ENCODE data around the gene GRB2.
"Not testable (repeated sequence)": the region's sequence is repeated elsewhere in the genome, so short reads cannot be mapped to it uniquely, and the experiment has no call there.

Gene GRB2

DNA sequence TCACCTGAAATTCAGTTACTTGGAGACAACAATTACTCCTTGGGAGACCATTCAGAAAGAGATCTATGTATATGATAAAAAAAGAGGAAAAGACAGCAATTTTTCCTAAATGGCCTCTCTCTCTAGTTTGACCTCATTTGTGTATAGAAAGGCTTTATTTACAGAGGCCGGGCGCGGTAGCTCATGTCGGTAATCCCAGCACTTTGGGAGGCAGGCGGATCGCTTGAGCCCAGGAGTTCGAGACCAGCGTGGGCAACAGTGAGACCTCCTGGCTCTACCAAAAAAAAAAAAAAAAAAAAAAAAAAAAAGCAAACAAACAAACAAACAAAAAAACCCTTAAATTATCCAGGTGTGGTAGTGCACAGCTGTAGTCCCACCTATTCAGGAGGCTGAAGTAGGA lies 20.7 kb downstream of the GRB2 start:
- DNase-seq, result no peak

DNA sequence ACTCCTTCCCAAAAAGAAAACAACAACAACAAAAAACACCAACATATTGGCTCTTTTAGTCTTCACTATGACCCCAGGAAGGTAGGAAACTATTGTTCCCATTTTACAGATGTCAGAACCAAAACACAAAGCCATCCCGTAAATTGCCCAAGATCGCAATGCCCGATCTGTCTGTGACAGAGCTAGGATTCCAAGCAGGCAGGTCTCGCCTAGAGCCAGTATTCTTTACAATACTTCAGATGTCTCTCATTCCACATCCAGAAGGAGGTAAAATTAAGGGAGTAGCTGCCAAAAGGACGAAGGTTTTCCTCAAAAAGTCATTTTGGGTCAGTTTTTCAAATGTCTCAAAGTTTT lies 21.7 kb downstream of the GRB2 start:
- no peak for DNase-seq

DNA sequence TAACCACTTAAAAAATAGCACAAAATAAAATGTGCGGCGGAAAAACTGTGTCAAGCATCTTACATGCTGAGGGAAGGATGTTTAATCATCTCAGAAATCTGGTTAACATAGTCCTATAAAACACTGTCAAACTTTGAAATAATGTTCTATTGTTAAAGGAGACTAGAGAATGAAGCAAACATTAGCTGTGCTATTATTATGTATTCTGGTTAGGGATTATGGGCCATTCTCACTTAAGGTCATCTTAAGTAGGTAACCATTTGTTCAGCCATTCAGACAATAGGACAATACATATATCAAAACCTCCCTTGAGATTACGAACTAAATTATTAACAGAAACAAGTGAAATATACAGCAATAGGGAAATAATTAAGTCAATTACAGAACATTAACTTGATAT lies 24.7 kb downstream of the GRB2 start:
- no peak for DNase-seq

DNA sequence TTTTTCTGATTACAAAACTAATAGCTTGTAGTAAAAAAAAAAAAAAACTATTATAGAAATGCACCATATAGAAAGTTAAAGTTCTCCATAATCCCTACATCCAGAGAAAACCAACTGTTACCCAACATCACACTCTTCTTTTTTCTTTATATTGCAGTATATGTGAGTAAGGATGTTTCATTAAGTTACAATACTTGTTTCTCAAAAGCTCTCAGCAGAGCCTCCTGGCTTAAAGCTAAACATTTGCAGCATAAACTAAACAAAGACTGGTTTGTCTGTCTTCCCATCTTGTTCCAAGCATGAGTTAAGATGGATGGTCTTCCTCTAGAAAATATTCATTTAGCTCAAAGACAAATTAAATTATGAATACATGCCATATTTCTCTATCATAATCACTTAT lies 25.2 kb downstream of the GRB2 start:
- DNase-seq, result no peak

DNA sequence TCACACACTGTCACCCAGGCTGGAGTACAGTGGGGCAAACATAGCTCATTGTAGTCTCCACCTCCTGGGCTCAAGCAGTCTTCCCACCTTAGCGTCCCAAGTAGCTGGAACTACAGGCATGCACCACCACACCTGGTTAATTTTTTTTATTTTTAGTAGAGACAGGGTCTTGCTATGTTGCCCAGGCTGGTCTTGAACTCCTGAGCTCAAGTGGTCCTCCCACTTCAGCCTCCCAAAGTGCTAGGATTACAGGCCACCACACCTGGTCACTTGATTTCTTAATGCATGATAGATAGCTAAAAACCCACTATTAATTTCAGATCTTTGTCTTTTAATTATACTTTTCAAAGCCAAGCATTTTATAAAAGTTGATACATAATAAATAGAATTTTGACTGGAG lies 26.1 kb downstream of the GRB2 start:
- not testable (repeated sequence) for DNase-seq

DNA sequence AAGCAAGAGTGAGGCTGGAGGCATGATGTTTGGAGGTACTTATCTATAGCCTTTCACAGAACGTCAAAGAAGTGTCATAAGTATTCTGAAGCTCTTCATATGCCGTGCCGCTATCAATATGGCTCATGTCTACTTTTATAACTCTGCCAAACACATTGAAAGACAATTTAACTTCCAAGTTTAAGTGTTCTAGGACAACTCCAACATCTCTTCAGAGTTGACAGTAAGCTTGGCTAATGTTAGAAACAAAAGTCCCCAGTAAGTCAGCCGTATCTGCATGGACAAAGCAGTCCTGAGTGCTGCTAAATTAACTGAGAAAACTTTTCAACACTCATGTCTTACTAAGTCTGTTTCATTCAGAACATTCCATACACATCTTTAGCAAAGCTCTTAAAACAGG lies 32.2 kb downstream of the GRB2 start:
- DNase-seq, result no peak

DNA sequence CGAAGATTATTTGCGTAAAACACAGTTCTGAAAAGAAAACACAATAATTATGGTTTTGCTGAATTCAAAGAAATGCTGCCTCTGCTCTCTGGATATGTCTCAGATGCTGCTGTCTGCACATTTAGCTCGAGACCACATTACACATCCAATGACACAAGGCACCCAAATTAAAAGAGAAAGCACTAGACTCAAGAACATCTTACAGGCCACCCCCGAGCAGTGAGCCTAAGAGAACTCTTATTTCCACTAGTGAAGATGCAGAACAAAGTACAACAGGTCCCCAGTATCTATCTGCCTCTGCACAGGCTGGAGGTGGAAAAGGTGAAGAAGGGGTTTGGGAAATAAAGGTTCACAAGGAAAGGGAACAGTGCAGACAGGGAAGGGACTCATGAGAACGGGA lies 33.5 kb downstream of the GRB2 start:
- DNase-seq, result no peak

DNA sequence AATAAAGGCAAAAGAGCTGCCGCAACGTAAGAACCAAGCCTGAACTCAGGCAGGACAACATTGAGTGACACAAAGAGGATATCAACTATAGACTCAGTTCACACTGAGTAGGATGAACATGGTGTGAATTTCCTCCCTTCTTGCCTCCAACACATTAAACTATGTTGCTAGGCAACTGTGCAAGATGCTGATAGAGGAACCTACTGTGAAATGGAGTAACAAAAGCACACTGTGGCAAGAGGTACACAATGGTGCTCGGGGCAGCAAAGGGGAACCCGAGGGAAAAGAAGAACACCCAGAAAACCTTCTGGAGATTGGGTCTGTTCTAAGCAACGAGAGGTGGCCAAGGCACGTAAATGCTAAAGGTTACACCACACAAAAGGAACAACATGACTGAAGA lies 34.1 kb downstream of the GRB2 start:
- peak; percentile 66 for DNase-seq

DNA sequence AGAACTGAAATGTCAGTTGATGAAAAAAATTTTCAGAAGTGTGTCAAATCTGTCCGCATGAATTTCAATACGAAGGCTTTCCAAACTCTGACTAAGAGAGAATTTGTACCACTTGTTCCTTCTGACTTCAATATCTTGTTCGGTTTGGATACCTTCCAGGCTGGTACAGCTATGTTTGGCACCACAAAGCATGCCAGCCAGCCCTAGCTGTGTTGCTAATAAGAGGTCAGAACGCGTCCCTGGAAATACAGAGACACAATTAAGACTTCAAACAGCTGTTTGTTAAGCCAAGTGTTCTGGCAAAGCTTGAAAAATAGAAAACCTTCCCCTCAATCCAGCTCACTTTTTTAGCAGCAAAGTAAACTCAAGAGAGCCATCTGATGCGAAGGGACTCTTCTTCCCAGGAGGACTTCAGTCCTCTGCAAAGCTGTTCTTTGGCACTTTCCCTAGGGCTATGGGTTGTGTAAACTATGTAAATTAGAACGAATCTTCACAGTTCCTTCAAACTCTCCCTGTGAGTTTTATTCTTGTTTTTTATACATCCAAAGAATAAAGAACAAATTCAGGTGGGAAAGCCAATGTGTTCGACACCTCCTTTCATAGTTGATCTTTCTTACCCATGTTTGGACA lies 35.1 kb downstream of the GRB2 start:
- no peak for DNase-seq

DNA sequence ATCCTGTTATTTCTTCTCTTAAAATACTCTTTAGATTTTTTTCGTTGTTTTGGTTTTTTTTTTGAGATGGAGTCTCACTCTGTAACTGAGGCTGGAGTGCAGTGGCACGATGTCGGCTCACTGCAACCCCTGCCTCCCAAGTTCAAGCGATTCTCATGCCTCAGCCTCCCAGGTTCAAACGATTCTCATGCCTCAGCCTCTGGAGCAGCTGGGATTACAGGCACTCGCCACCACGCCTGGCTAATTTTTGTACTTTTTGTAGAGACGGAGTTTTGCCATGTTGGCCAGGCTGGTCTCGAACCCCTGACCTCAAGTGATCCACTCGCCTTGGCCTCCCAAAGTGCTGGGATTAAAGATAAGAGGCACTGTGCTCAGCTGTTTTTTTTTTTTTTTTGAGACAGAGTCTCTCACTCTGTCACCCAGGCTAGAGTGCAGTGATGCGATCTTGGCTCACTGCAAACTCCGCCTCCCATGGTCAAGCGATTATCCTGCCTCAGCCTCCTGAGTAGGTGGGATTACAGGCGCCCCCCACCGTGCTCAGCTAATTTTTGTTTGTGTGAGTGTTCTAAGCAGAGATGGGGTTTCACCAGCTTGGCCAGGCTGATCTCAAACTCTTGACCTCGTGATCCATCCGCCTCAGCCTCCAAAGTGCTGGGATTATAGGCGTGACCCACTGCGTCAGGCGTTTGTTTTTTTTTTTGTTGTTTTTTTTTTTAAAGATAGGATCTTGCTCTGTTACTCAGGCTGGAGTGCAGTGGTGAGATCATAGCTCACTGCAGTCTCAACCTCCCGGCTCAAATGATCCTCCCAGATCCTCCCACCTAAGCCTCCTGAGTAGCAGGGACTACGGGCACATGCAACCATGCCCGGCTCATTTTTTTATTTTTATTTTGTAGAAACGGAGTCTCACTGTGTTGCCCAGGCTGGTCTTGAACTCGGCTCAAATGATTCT lies 37.4 kb downstream of the GRB2 start:
- DNase-seq, result not testable (repeated sequence)

DNA sequence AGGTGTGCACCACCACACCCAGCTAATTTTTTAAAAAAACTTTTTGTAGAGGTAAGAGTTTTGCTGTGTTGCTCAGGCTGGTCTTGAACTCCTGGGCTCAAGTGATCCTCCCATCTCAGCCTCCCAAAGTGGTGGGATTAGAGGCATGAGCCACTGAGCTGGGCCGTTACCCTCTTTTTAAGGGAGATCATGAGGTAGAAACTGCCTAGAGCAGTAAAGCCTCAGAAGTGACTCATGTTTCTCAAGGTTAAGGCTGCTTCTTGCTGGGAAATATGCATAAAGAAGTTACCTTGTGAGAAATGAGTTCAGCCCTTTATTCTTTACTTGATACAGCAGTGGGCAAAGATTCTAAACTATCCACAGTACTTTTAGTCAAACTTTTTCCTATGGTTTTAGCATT lies 38.2 kb downstream of the GRB2 start:
- peak; percentile 36 for DNase-seq

DNA sequence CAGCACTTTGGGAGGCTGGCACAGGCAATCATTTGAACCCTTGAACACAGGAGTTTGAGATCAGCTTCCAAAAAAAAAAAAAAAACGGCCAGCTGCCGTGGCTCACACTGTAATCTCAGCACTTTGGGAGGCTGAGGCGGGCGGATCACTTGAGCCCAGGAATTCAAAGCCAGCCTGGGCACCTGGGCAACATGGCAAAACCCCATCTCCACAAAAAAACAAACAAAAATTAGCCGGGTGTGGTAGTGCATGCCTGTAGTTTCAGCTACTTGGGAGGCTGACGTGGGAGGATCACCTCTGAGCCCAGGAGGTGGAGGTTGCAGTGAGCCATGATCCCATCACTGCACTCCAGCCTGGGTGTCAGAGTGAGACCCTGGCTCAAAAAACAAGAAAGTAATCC lies 39.0 kb downstream of the GRB2 start:
- DNase-seq, result no peak

DNA sequence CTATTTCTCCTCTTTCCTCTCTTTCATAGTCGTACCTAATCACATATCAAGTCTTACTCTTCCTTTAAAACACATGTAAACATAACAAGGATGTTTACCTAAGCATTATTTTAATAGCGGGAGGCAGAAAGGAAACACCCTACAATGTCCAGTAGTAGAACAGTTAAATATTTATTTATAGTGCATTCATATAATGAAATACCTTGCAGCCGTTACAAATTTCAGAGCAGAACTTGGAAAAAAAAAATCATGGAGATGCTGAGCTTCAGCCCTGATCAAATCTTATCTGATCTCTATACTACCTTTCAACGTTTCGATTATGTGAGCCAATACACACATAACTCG lies 39.6 kb downstream of the GRB2 start:
- DNase-seq, result no peak

DNA sequence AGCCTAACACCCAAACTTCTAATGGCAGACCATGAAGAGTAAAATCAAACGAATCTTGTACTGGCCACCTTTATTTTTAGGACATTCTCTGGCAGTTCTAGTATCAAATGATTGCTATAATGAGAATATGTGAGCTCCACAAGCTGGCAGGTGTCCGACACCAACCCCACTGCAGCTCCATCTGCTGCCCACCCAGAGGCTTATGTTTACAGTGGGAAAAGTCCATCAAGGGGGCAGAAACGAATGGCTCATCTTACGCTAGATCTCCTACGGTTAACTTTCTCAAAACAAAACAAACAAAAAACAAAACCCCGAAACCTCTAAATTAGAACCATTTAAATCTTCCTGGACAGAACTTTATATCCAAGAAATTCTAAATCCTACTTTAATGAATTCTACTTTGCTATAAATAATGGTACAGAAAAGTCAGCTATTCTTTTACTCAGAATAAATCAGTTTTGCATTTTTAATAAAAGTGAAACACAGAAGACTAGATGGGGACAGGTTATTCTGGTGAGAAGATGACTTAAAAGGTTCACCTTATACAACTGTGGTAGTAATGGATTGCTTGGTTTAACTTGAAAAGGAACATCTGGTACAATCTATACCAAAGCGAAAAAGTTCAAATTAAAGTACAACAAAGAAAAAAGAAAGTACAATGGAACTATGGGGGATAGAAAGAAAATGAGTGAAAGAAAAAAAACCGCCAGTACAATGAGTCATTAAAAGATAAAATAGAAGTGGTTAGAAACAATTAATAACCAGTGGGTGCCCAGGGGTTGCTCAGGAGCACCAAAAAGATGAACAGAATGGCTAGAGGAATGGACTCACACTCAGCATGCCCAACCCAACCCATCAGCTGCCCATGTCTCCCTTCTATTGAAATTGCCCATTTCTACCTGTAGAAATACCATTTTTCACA lies 40.2 kb downstream of the GRB2 start:
- no peak for DNase-seq

DNA sequence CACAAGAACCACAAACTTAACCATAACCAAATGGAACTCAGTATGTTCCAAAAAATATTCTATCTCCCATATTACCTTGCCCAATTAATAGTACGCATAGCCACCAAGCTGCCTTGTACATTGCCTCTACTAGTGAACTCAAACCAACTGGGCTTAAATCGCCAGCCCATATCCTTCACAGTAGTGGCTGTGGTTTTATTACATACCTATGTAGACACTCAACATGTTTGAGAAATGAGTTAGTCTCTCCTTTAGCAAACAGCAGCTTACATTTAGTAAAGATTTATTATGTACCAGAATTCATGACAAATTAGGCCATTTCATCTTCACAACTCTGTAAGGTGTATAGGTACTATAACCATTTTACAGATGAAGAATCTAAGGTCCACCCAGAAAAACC lies 41.4 kb downstream of the GRB2 start:
- no peak for DNase-seq

DNA sequence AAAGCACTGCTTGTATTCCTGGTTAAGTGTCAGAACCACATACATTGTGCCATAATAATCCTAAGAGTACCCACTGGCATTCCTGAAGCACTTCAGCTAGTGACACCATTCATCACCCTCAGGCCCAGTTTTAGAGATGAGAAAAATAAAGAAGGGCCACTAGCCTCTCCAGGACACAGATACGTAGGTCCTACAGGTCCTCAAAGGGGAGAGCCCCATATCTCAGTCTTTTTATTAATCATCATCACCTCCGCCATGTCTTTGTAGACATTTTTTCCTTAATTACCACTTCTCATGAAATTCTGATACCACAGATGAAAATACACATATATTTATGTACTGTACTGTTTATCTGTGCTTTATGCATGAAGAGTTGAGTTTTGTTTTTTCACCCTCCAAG lies 43.5 kb downstream of the GRB2 start:
- DNase-seq, result no peak

DNA sequence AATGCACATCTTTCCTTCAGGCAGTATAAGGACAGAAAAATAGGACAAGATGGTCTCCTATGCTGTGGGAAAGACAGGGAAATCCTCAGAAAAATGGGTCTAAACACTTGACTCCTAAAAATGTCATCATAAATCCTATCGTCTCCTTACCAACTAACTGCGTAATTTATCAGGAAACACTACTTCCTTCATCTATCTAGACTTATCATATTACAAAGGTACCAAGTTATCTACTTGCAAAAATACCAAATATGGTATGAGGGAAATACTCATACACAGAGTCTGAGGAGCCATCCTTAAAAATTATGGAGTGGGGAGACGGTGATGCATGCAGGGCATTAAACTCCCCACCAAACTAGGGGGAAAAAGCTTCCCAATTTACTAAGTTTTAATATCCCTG lies 44.1 kb downstream of the GRB2 start:
- no peak for DNase-seq

DNA sequence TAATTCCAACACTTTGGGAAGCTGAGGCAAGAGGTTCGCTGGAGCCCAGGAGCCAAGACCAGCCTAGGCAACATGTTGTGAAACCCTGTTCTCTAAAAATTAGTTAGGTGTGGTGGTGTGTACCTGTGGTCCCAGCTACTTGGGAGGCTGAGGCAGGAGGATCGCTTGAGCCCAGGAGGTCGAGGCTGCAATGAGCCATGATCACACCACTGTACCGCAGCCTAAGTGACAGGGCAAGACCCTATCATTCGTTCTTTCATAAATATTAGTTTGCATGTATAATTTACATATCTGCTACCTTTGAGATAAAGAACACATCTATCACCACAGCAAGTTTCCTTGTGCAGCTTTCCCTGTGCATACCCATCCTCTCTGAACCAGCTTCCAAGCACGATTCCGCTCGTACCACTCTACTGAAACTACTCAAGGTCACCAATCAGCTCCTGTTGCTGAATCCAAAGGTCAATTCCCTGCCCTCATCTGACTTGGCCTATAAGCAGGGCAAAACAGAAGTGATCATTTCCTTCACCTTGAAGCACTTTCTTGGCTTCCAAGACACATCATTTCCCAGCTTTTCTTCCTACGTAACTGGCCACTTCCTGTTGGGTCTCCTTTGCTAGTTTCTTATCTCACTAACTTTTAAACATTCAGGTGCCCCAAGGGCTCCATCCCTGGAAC lies 49.1 kb downstream of the GRB2 start:
- DNase-seq, result no peak

DNA sequence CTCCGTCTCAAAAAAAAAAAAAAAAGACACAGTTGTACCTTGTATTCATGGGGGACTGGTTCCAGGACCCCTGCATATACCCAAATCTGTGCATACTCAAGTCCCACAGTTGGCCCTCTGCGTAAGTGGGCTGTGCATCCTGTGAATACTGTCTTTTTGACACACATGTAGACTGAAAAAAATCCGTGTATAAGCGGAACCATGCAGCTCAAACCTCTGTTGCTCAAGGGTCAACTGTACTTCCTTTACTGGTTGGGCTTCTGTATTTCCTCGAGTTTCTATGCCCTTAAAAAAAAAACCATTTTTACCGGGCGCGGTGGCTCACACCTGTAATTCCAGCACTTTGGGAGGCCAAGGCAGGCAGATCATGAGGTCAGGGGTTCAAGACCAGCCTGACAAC lies 52.3 kb downstream of the GRB2 start:
- no peak for DNase-seq

DNA sequence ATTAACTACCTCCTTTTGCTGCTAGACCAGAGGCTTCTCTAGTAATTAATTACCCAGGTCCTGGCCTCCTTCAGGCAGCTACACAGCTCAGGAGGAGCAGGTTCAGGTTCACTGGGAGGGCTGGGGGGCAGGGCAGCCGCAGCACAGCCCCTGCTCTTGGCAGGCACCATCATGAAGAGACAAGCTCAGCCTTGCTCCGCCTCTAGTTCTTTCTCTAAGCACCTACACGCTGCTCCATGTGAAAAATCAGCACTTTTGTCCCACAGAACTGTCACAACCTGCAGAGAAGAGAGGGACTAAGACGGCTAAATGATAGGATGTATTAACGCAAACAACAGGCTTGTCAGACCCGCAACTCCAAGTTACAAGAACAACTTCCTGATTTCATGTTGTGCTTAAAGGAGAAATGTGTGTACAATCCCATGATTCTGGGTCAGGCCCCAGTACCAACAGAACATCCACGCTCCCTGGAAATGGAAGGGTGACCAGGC lies 53.4 kb downstream of the GRB2 start:
- peak; percentile 30 for DNase-seq

DNA sequence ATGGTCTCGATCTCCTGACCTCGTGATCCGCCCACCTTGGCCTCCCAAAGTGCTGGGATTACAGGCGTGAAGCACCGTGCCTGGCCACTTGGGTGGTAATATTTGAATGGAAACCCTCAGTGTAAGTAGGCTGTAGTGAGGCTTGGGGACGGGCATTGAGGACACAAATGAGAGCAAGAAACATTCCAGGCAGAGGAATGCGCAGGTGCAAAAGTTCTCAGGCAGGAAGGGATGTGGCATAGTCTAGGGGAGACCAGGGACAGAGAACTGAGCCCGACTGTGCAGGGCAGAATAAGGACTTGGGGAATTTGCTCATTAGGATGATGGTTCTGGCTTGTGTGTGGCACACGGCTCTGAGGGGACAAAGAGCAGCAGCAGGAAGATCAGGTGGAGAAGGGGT lies 54.8 kb downstream of the GRB2 start:
- DNase-seq, result no peak

DNA sequence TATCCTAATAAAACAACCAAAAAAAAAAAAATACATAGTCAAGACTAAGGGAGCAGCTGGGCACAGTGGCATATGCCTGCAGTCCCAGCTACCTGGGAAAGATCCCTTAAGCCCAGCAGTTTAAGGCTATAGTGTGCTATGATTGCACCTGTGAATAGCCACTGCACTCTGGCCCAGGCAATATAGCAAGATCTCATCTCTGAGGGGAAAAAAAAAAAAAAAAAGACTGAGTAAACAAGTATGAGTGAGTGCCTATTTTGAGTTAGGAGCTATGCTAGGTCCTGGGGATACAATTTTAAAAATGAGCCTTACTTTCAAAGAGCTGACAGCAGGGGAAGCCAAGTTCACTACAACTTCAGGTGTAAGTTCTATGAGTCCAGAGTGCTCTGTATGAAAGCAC lies 55.4 kb downstream of the GRB2 start:
- no peak for DNase-seq

DNA sequence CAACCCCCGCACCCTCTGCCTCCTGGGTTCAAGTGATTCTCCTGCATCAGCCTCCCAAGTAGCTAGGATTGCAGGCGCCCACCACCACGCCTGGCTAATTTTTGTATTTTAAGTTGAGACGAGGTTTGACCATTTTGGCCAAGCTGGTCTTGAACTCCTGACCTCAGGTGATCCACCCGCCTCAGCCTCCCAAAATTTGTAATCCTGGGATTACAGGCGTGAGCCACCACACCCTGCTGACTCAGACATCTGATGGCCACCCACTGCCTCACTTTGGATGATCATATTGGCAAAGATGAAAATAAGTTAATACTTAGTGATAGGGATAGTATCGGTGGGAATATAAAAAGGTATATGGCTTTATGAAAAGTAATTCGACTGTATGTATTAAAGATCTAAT lies 55.9 kb downstream of the GRB2 start:
- no peak for DNase-seq
